PC-9 (cell line): ENCODE results near the gene RMND5A. TPM values are rescaled to one million over a fixed set of nuclear protein-coding genes. Genes with fewer than 3 reads are reported as not detected.

Experiments
- BruUV-seq: library from RNA; stranded (reverse); fragments of 400-500 nt; replicated peaks from 2 replicates; lab custom pipeline; 2021; lab: Mats Ljungman, UMichigan
- CTCF ChIA-PET: fragments of 300-600 bp; sonication (Branson Sonifier 250); formaldehyde crosslinking; loops from one replicate; lab custom pipeline; 2022; ENCODE audit warnings: antibody characterized with exemption; lab: Charles Lee
- POLR2A ChIA-PET: fragments of 300-600 bp; sonication (Branson Sonifier 250); formaldehyde crosslinking; loops from one replicate; lab custom pipeline; 2022; ENCODE audit warnings: antibody characterized with exemption; ENCODE audit not compliant: unreplicated experiment; lab: Charles Lee
- DNase-seq, 2 experiments: peaks; one replicate each; pipeline versions ENCODE4 v3.0.0 to v3.0.0-alpha.2; 2015 to 2022; ENCODE audit warnings: mixed read lengths in 1 of 2
- H2AFZ ChIP-seq: fragments of 200-600 bp; sonication (generic); 2 replicates; pipeline ENCODE4 v1.8.1; 2017; ENCODE audit warnings: antibody characterized with exemption
- H3F3A ChIP-seq: fragments of 200-600 bp; sonication (generic); 2 replicates; pipeline ENCODE4 v1.8.1; 2017; ENCODE audit warnings: antibody characterized with exemption, mild to moderate bottlenecking, low read depth; ENCODE audit not compliant: insufficient read depth
- H3K27ac ChIP-seq: fragments of 200-600 bp; sonication (generic); 2 replicates; pipeline ENCODE4 v1.6.1; 2016; ENCODE audit warnings: mixed run types
- H3K27me3 ChIP-seq: fragments of 200-600 bp; sonication (generic); 2 replicates; pipeline ENCODE4 v1.6.1; 2016; ENCODE audit warnings: low read depth, mixed run types; ENCODE audit not compliant: insufficient read depth
- H3K36me3 ChIP-seq: fragments of 200-600 bp; sonication (generic); 2 replicates; pipeline ENCODE4 v1.6.1; 2016; ENCODE audit warnings: low read depth, mixed run types
- H3K4me1 ChIP-seq: fragments of 200-600 bp; sonication (generic); replicated peaks from 2 replicates; pipeline ENCODE4 v1.6.1; 2016; ENCODE audit warnings: mixed run types; ENCODE audit not compliant: insufficient read depth
- H3K4me2 ChIP-seq: fragments of 200-600 bp; sonication (generic); 2 replicates; pipeline ENCODE4 v1.6.1; 2017; ENCODE audit warnings: mixed run types
- H3K4me3 ChIP-seq: fragments of 200-600 bp; sonication (generic); 2 replicates; pipeline ENCODE4 v1.6.1; 2016; ENCODE audit warnings: mixed run types
- H3K79me2 ChIP-seq: fragments of 200-600 bp; sonication (generic); 2 replicates; pipeline ENCODE4 v1.6.1; 2017; ENCODE audit warnings: low read depth, mixed run types
- H3K9me2 ChIP-seq: fragments of 200-600 bp; sonication (generic); 2 replicates; pipeline ENCODE4 v1.8.1; 2017; ENCODE audit warnings: mild to moderate bottlenecking; ENCODE audit not compliant: insufficient read depth
- H3K9me3 ChIP-seq: fragments of 200-600 bp; sonication (generic); 2 replicates; pipeline ENCODE4 v1.8.1; 2016; ENCODE audit warnings: low read depth; ENCODE audit not compliant: insufficient read depth
- H4K20me1 ChIP-seq: fragments of 200-600 bp; sonication (generic); 2 replicates; pipeline ENCODE4 v1.8.1; 2017; ENCODE audit not compliant: insufficient read depth
- CTCF ChIP-seq: fragments of 200-600 bp; sonication (generic); conservative IDR thresholded peaks from 2 replicates; pipeline ENCODE4 v1.6.1; 2017; ENCODE audit warnings: mixed run types, antibody characterized with exemption, mild to moderate bottlenecking, moderate library complexity
- EZH2 ChIP-seq: fragments of 200-600 bp; sonication (generic); IDR thresholded peaks from 2 replicates; pipeline ENCODE4 v1.8.0; 2017; ENCODE audit warnings: antibody characterized with exemption, low read depth
- intact Hi-C: fragments of 100-400 bp; cut with micrococcal nuclease; formaldehyde crosslinking; loops from one replicate; pipeline ENCODE4 v1.10.0; 2022; ENCODE audit not compliant: unreplicated experiment
- total RNA-seq: library from RNA; stranded (reverse); gene quantifications from 2 replicates; pipeline ENCODE4 v1.2.3, GENCODE V29; 2021

The RMND5A gene
- total RNA-seq, 1 experiment from 2014 or later: 39.3 TPM

GRCh38 chr2:86793752-86794151 is 73.7 kb downstream of the RMND5A start:
- CTCF ChIA-PET: no interaction called here
- Histone ChIP-seq H3K9me2 (no peaks in the 10 kb centered on the region), H3K4me1 (no peaks in the 10 kb centered on the region), H3K9me3 (no peaks in the 10 kb centered on the region), H2AFZ (no peak overlapping the region), H3K4me3 (no peak overlapping the region), H3K4me2 (no peak overlapping the region), H3K36me3 (no peaks in the 10 kb centered on the region), H3K27me3 (no peaks in the 10 kb centered on the region), H4K20me1 (no peaks in the 10 kb centered on the region), H3K79me2 (no peaks in the 10 kb centered on the region), H3F3A (no peaks in the 10 kb centered on the region), H3K27ac (no peak overlapping the region)
- POLR2A ChIA-PET: no interaction called here
- intact Hi-C loops: no loop called here
- TF ChIP-seq CTCF: no peak
- TF ChIP-seq EZH2: no peak
- BruUV-seq: no TSS peak
- DNase-seq: no peak

DNA sequence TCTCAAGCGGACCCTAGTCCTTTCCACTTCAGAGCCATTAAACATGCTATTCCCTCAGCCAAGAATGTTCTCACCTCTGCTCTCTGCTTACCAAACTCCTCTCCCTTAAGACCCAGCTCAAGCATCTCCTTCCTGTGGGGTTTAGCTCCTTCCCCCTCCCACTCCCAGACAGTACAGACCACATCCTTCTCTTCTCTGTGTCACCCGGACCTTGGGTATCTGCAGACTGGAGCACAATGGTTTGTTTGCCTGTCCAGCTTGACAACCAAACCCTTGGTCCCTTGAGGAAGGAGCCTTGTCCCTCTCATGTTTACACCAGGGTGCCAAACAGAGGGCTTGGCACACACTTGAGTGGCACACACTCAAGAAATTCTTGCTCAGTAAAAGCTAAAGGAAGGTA is 74.8 kb downstream of the RMND5A start:
- Histone ChIP-seq H3F3A (no peaks in the 10 kb centered on the region), H3K27ac (no peak overlapping the region), H3K36me3 (no peaks in the 10 kb centered on the region), H3K4me1 (no peaks in the 10 kb centered on the region), H3K27me3 (no peaks in the 10 kb centered on the region), H3K4me3 (no peak overlapping the region), H3K9me3 (no peaks in the 10 kb centered on the region), H3K4me2 (no peak overlapping the region), H4K20me1 (no peaks in the 10 kb centered on the region), H3K9me2 (no peaks in the 10 kb centered on the region), H3K79me2 (no peaks in the 10 kb centered on the region), H2AFZ (no peak overlapping the region)
- ChIA-PET POLR2A (no interaction called here), CTCF (no interaction called here)
- no peak for DNase-seq
- intact Hi-C loops: no loop called here
- no TSS peak for BruUV-seq
- TF ChIP-seq EZH2: no peak

GRCh38 chr2:86800856-86801567 is 80.9 kb downstream of the RMND5A start:
- POLR2A ChIA-PET: no interaction called here
- no peaks in the 10 kb centered on the region for H3K79me2 ChIP-seq
- CTCF ChIA-PET: no interaction called here
- no peak for DNase-seq
- intact Hi-C loops: no loop called here
- no peak overlapping the region for H3K4me2 ChIP-seq
- no TSS peak for BruUV-seq
- no peak for TF ChIP-seq EZH2
- no peak for TF ChIP-seq CTCF
- H3K9me2 ChIP-seq: no peaks in the 10 kb centered on the region
- H3K27ac ChIP-seq: no peak overlapping the region
- H3K36me3 ChIP-seq: no peaks in the 10 kb centered on the region
- H3F3A ChIP-seq: no peaks in the 10 kb centered on the region
- no peak overlapping the region for H2AFZ ChIP-seq
- no peak overlapping the region for H3K4me3 ChIP-seq
- no peaks in the 10 kb centered on the region for H4K20me1 ChIP-seq
- H3K27me3 ChIP-seq: no peaks in the 10 kb centered on the region
- H3K4me1 ChIP-seq: no peaks in the 10 kb centered on the region
- H3K9me3 ChIP-seq: no peaks in the 10 kb centered on the region
